HG03342 (cell line): Measurements from ENCODE around the gene SYNE2.
A peak's percentile ranks its signal among the peaks of the same experiment; 100 is the strongest.

Source experiments
- ATAC-seq: cut with Tn5 transposase; IDR thresholded peaks from one replicate; pipeline ENCODE4 v1.9.1; 2021; ENCODE audit warnings: mild to moderate bottlenecking, moderate library complexity; ENCODE audit not compliant: unreplicated experiment

SYNE2 gene

GRCh38 chr14:64235652-64236640 is 383.1 kb downstream of the SYNE2 start:
- ATAC-seq: peak; percentile 67

GRCh38 chr14:64238049-64238448 is 385.2 kb downstream of the SYNE2 start:
- no peak for ATAC-seq

GRCh38 chr14:64238631-64239030 is 385.8 kb downstream of the SYNE2 start:
- ATAC-seq: no peak

GRCh38 chr14:64244279-64244678 is 391.5 kb downstream of the SYNE2 start:
- no peak for ATAC-seq

- no peak for ATAC-seq
These were observed 392.7 kb downstream of the SYNE2 start for GRCh38 chr14:64245491-64245890.

- no peak for ATAC-seq
These were observed 393.9 kb downstream of the SYNE2 start for GRCh38 chr14:64246688-64247087.

GRCh38 chr14:64247195-64247594 is 394.4 kb downstream of the SYNE2 start:
- ATAC-seq: no peak

- no peak for ATAC-seq
These were observed 395.9 kb downstream of the SYNE2 start for GRCh38 chr14:64248689-64249088.

- ATAC-seq: no peak
These were observed 396.6 kb downstream of the SYNE2 start for GRCh38 chr14:64249363-64249762.

- no peak for ATAC-seq
These were observed 400.9 kb downstream of the SYNE2 start for GRCh38 chr14:64253672-64254071.

- ATAC-seq: no peak
These were observed 403.0 kb downstream of the SYNE2 start for GRCh38 chr14:64255756-64256155.

- no peak for ATAC-seq
These were observed 407.6 kb downstream of the SYNE2 start for GRCh38 chr14:64260418-64260817.

- ATAC-seq: no peak
These were observed 412.4 kb downstream of the SYNE2 start for GRCh38 chr14:64265222-64265621.

GRCh38 chr14:64266239-64266638 is 413.4 kb downstream of the SYNE2 start:
- no peak for ATAC-seq

- ATAC-seq: no peak
These were observed 419.2 kb downstream of the SYNE2 start for GRCh38 chr14:64272019-64272418.
